Nephron (organoid): Measurements from ENCODE around the gene CRACR2B.

Experiments used
- H3K27ac Mint-ChIP-seq, 3 experiments: 2 replicates each; pipeline ENCODE4 v1.8.0; 2020; ENCODE audit warnings: mixed read lengths in 3 of 3, mild to moderate bottlenecking in 2 of 3, moderate library complexity in 1 of 3
- H3K27me3 Mint-ChIP-seq: 2 replicates; pipeline ENCODE4 v1.8.0; 2021; ENCODE audit warnings: low read depth, mild to moderate bottlenecking, moderate library complexity, mixed read lengths
- H3K36me3 Mint-ChIP-seq: 2 replicates; pipeline ENCODE4 v1.8.0; 2020; ENCODE audit warnings: low read depth, mixed read lengths
- H3K4me1 Mint-ChIP-seq: 2 replicates; pipeline ENCODE4 v1.8.0; 2020; ENCODE audit warnings: mixed read lengths
- H3K4me3 Mint-ChIP-seq, 3 experiments: 2 replicates each; pipeline ENCODE4 v1.8.0; 2020; ENCODE audit warnings: mild to moderate bottlenecking in 3 of 3, mixed read lengths in 3 of 3, moderate library complexity in 2 of 3
- H3K9me3 Mint-ChIP-seq: 2 replicates; pipeline ENCODE4 v1.8.0; 2020; ENCODE audit warnings: mixed read lengths
- CTCF ChIP-seq, 3 experiments: fragments of 200-600 bp; sonication (generic); IDR thresholded peaks; one replicate each; pipeline ENCODE4 v1.5.0; 2021; ENCODE audit warnings: antibody characterized with exemption in 3 of 3; ENCODE audit not compliant: unreplicated experiment in 3 of 3

Gene CRACR2B

DNA sequence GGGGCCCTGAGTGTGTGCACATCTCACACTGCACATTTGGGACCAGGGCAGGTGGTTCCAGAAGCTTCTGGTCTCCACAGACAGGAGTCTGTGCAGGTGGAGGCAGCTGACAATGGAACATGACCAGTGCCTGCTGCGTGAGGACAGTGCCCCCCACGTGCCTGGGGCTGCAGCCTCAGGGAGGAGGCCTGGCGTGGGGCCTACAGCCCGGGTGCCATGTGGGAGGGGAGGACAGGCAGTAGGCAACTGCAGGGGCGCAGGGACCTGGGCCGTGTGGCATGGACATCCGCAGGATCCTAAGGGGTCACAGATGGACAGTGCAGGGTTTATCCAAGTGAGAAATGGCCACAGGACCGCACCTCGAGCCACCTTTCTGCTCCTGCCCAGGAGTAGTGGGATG is 43.8 kb downstream of the CRACR2B start:
- Mint-ChIP-seq H3K9me3 (no peaks in the 10 kb centered on the region), H3K4me1 (peaks cover 21% of the 10 kb centered on the region)
- no peak for TF ChIP-seq CTCF (IDR thresholded peaks at IDR 0.05; ENCODE audit: unreplicated experiment in 3 of 3)

GRCh38 chr11:872799-873198 is 45.1 kb downstream of the CRACR2B start:
- TF ChIP-seq CTCF (IDR thresholded peaks at IDR 0.05; ENCODE audit: unreplicated experiment in 3 of 3), result no peak
- Mint-ChIP-seq H3K36me3 (peaks cover 23% of the 10 kb centered on the region), H3K9me3 (no peaks in the 10 kb centered on the region), H3K4me1 (peaks cover 21% of the 10 kb centered on the region), H3K27me3 (no peaks in the 10 kb centered on the region), H3K4me3 (no peak overlapping the region), H3K27ac (no peak overlapping the region)

More for the DNA sequence above, 43.8 kb downstream of the CRACR2B start:
- Mint-ChIP-seq H3K27me3 (no peaks in the 10 kb centered on the region), H3K36me3 (peaks cover 18% of the 10 kb centered on the region), H3K27ac (no peak overlapping the region), H3K4me3 (no peak overlapping the region)

GRCh38 chr11:873706-874105 is 46.0 kb downstream of the CRACR2B start:
- Mint-ChIP-seq H3K27me3 (no peaks in the 10 kb centered on the region), H3K4me1 (peaks cover 21% of the 10 kb centered on the region), H3K36me3 (peaks cover 25% of the 10 kb centered on the region), H3K4me3 (peak overlapping the region in 2 of 3 experiments; percentile 22 to 45), H3K27ac (peak overlapping the region; percentile 82 to 95 (median 90)), H3K9me3 (no peaks in the 10 kb centered on the region)
- no peak for TF ChIP-seq CTCF (IDR thresholded peaks at IDR 0.05; ENCODE audit: unreplicated experiment in 3 of 3)

DNA sequence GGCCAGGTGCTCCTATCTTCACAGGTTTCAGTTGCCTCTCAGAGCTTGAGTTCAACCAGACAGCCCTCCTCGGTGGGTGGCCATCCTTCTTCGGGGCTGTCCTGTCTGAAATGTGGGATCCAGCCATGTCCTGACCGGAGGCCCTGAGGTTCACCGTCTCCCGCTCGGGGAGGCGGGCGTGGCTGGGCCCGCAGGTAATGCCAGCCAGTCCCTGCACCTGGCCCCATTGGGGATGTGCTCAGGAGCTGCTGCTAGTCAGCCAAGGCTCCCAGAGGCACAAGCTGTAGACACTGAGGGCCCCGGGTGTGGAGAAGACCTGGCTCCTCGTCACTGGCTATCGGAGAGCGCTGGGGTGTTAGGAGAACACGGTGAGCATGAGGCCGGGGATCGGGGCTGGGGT is 47.5 kb downstream of the CRACR2B start:
- peak overlapping the region in 2 of 3 experiments; percentile 7 to 39 for H3K27ac Mint-ChIP-seq
- peaks cover 21% of the 10 kb centered on the region for H3K4me1 Mint-ChIP-seq
- H3K27me3 Mint-ChIP-seq, result no peaks in the 10 kb centered on the region
- H3K4me3 Mint-ChIP-seq, result no peak overlapping the region
- H3K9me3 Mint-ChIP-seq, result no peaks in the 10 kb centered on the region
- no peak for TF ChIP-seq CTCF (IDR thresholded peaks at IDR 0.05; ENCODE audit: unreplicated experiment in 3 of 3)
- H3K36me3 Mint-ChIP-seq, result peaks cover 31% of the 10 kb centered on the region

DNA sequence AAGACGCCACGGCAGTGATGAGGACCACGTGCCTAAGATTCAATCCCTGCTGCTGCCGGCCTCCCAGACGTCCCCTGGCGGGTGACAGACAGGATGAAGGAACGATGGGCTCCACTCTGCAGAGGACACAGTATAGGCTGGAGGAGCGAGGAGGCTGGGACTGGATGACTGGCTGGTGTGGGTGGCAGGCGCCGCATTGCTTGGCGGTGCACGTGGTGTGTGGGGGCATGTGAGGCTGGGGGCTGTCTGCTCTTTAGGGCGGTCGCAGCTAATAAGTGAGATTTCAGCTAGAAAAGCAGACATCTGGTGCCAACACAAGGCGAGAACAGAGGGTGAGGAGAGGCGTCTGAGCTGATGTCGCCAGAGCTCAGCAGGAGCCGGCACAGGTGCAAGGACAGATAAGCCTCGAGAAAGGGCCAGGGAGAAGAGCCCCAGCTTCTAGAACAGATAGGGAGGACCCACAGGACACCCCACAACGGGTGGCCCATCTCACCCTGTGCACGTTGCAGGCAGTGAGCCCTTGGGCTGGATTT is 48.1 kb downstream of the CRACR2B start:
- Mint-ChIP-seq H3K9me3 (no peaks in the 10 kb centered on the region), H3K27ac (peak overlapping the region in 2 of 3 experiments; percentile 7 to 39), H3K4me1 (peaks cover 21% of the 10 kb centered on the region), H3K36me3 (peaks cover 36% of the 10 kb centered on the region), H3K4me3 (no peak overlapping the region), H3K27me3 (no peaks in the 10 kb centered on the region)
- no peak for TF ChIP-seq CTCF (IDR thresholded peaks at IDR 0.05; ENCODE audit: unreplicated experiment in 3 of 3)

- Mint-ChIP-seq H3K9me3 (no peaks in the 10 kb centered on the region), H3K4me1 (peaks cover 21% of the 10 kb centered on the region), H3K4me3 (no peak overlapping the region), H3K27ac (no peak overlapping the region), H3K36me3 (peaks cover 39% of the 10 kb centered on the region), H3K27me3 (no peaks in the 10 kb centered on the region)
- TF ChIP-seq CTCF (IDR thresholded peaks at IDR 0.05; ENCODE audit: unreplicated experiment in 3 of 3), result no peak
Measured at GRCh38 chr11:876545-876944, 48.8 kb downstream of the CRACR2B start.
